GM12875 (cell line): ENCODE results near the gene KIF25.

Experiments
- H3K4me3 ChIP-seq: one replicate; pipeline ENCODE4 v1.5.1; 2011; ENCODE audit warnings: low read depth, low read length, control low read depth
- TF ChIP-seq, protein P1 (sequence below): IDR thresholded peaks from 2 replicates; pipeline ENCODE4 v1.5.1; 2011; ENCODE audit warnings: low read depth, mild to moderate bottlenecking, control low read depth, inconsistent platforms, low read length, moderate library complexity, borderline replicate concordance; ENCODE audit not compliant: insufficient read depth

The KIF25 gene

DNA sequence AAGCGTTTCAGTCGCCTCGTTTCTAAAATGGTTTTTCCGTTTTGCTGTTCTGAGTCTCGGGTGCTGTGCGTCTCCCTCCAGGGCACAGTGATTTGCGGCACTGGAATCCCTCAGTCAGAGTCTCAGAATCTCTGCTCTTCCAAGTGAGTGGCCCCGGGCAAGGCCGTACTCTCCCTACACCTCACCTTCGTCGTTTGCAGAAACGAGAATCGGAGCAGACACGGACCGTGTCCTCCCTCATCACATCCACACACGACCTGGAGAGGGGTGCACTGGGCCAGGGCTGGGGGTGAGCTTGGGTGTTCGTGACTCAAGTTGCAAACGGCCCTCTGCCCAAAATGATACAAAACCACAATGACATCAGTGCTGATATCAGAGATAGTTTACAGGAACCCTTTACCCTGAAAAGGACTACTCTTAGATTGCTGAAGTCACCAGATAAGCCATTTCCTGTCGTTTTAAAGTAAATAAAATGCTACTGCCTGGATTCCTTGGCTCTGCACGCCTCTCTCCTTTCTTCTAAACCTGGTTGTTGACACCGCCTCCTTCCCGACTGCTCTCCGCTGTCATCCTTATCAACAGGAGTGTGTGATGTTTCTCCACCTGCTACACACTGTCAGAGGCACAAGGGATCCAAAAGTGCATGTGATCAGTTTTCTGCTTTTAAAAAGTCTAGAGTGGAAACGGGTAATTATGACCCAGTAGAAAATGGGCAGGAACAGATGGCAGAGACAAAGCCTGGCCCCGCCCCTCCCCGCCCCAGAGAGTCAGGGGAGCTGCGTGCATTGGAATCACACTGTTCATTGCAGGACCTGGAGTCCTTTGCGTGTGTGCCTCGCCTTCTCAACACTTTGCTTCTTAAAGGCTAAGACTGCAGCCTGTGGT is 38.4 kb downstream of the KIF25 start:
- TF ChIP-seq, protein P1, sequence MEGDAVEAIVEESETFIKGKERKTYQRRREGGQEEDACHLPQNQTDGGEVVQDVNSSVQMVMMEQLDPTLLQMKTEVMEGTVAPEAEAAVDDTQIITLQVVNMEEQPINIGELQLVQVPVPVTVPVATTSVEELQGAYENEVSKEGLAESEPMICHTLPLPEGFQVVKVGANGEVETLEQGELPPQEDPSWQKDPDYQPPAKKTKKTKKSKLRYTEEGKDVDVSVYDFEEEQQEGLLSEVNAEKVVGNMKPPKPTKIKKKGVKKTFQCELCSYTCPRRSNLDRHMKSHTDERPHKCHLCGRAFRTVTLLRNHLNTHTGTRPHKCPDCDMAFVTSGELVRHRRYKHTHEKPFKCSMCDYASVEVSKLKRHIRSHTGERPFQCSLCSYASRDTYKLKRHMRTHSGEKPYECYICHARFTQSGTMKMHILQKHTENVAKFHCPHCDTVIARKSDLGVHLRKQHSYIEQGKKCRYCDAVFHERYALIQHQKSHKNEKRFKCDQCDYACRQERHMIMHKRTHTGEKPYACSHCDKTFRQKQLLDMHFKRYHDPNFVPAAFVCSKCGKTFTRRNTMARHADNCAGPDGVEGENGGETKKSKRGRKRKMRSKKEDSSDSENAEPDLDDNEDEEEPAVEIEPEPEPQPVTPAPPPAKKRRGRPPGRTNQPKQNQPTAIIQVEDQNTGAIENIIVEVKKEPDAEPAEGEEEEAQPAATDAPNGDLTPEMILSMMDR: no peak
- no peak overlapping the region for H3K4me3 ChIP-seq

DNA sequence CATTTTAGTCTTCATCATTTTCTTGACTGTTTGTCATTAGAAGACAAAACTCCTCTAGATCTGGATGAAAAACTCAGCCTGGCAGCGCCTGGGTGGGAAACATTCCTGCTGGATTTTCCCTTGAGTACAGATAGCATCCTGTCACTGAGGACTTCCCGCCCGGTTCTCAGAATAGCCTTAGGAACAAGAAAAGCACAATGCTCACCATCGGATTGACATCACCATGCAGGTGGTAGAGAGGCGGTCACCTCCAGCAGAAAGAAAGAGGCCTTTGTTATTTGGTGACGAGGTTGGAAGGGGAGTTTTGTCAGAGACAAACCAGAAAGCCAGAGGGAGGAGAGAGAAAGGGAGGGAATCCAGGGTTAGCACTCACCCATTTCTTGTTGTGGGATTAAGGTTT is 39.8 kb downstream of the KIF25 start:
- no peak overlapping the region for H3K4me3 ChIP-seq
- TF ChIP-seq, protein P1: no peak

DNA sequence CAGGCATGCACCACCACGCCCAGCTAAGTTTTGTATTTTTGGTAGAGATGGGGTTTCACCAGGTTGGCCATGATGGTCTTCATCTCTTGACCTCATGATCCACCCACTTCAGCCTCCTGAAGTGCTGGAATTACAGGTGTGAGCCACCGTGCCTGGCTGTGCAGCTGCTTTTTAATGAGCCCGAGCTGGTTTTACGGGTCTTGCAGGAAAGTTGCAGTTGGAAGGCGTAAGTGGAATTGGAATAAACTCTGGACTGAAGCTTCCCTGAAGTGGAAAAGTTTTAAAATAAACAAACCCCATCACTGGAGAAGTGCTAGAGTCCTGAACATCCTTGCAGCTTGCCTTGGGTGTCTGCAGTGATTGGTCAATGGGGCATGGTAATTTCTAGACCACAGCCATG is 40.4 kb downstream of the KIF25 start:
- TF ChIP-seq, protein P1: no peak
- no peak overlapping the region for H3K4me3 ChIP-seq

DNA sequence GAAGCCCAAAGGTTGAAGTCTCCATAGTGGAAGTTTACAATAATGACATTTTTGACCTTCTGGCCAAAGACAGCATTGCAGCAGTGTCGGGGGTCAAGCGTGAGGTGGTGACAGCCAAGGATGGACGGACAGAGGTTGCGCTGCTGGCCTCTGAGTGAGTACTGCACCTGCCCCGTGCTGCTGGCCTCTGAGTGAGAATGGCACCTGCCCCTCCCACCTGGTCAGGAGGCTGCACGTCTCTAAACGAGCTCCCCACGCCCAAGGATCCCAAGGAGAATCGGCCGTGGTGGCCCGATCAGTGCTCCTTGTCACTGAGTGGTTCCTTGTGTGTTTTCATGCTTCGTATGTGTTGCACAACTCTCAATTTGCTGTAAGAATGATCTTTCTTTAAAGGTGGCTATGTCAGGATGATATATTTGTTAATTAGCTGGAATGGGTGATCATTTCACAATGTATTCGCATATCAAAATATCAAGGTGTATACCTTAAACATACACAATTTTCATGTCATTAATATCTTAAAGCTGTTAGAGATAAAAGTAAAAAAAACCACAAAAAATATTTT is 41.2 kb downstream of the KIF25 start:
- H3K4me3 ChIP-seq: no peak overlapping the region
- TF ChIP-seq, protein P1: no peak

DNA sequence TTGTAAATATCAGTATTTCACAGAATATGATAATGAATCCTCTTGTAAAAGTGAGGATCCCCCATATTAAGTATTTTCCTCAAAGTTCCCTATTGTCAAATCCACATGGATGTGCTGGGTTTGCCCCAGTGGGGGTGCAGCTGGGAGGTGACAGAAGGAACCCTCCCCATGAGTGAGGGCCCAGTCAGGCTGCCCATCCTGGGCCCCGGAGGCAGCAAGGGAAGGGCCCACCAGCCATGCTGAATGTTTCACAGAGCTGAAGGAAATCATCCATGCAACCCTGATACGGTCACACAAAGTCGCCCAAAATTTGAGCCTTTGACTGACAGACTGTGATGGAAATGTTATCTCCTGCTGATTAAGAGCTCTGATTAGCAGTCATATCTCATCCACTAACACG is 41.8 kb downstream of the KIF25 start:
- TF ChIP-seq, protein P1: no peak
- no peak overlapping the region for H3K4me3 ChIP-seq

DNA sequence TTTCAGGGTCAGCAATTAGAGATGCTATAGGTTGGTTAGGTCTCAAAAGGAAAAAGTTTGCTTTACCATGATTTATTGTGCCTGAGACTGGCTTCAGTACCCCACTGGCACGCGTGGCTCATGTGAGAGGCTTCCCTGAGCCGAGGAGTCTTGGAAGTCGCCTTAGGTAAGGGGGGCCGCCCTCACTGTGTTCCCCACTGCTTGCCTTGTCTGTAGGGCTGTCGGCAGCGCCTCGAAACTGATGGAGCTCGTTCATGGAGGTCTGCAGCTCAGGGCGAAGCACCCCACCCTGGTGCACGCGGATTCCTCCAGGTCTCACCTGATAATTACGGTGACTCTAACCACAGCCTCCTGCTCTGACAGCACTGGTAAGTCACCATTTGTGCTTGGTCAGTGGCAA is 42.4 kb downstream of the KIF25 start:
- H3K4me3 ChIP-seq: no peak overlapping the region

More for the DNA sequence above, 42.4 kb downstream of the KIF25 start:
- TF ChIP-seq, protein P1: no peak
